DND-41 (cell line): ENCODE results near the gene CARTPT.

Experiments
- ATAC-seq: fragments of 200-7000 bp; cut with Tn5 transposase; 3 replicates; pipeline ENCODE4 v1.9.1; 2021; ENCODE audit warnings: low read depth; ENCODE audit not compliant: insufficient read depth
- DNase-seq: peaks from one replicate; pipeline ENCODE4 v3.0.0-alpha.2; 2020
- H2AFZ ChIP-seq: 2 replicates; pipeline ENCODE4 v1.6.0; 2012; ENCODE audit warnings: low read depth, low read length
- H3K27ac ChIP-seq: 2 replicates; pipeline ENCODE4 v1.5.1; 2012; ENCODE audit warnings: low read length, inconsistent platforms
- H3K27me3 ChIP-seq: fragments of 200-600 bp; sonication (generic); 2 replicates; pipeline ENCODE4 v1.6.0; 2012; ENCODE audit warnings: low read length, mild to moderate bottlenecking, inconsistent platforms; ENCODE audit not compliant: insufficient read depth, poor library complexity
- H3K36me3 ChIP-seq: 2 replicates; pipeline ENCODE4 v1.5.1; 2012; ENCODE audit warnings: low read length, inconsistent platforms; ENCODE audit not compliant: insufficient read depth
- H3K4me1 ChIP-seq: 2 replicates; pipeline ENCODE4 v1.5.1; 2012; ENCODE audit warnings: mild to moderate bottlenecking, low read length; ENCODE audit not compliant: insufficient read depth
- H3K4me2 ChIP-seq: 2 replicates; pipeline ENCODE4 v1.6.0; 2012; ENCODE audit warnings: mild to moderate bottlenecking, moderate library complexity, low read length, inconsistent platforms; ENCODE audit not compliant: insufficient read depth
- H3K4me3 ChIP-seq, 2 experiments: fragments of 200-600 bp in 1 of 2; shearing (Covaris generic) in 1 of 2; 2 replicates each; pipeline ENCODE4 v1.5.1; 2012 to 2016; ENCODE audit warnings: inconsistent platforms in 2 of 2, low read length in 2 of 2, mild to moderate bottlenecking in 2 of 2, low read depth in 1 of 2, moderate library complexity in 1 of 2
- H3K79me2 ChIP-seq: 2 replicates; pipeline ENCODE4 v1.6.0; 2012; ENCODE audit warnings: low read length, inconsistent platforms; ENCODE audit not compliant: insufficient read depth
- H3K9ac ChIP-seq: 2 replicates; pipeline ENCODE4 v1.6.0; 2012; ENCODE audit warnings: low read depth, mild to moderate bottlenecking, inconsistent platforms, low read length, moderate library complexity
- H3K9me3 ChIP-seq: 2 replicates; pipeline ENCODE4 v1.5.1; 2012; ENCODE audit warnings: low read length, moderate library complexity, mild to moderate bottlenecking, inconsistent platforms; ENCODE audit not compliant: insufficient read depth, severe bottlenecking
- H4K20me1 ChIP-seq: 2 replicates; pipeline ENCODE4 v1.6.0; 2012; ENCODE audit warnings: low read length; ENCODE audit not compliant: insufficient read depth
- CTCF ChIP-seq: IDR thresholded peaks from 2 replicates; pipeline ENCODE4 v1.5.1; 2012; ENCODE audit warnings: borderline replicate concordance, low read length, moderate library complexity, mild to moderate bottlenecking; ENCODE audit not compliant: poor library complexity, severe bottlenecking; ENCODE audit errors: extremely low read depth
- EZH2 ChIP-seq: IDR thresholded peaks from 3 replicates; pipeline ENCODE4 v1.6.1; 2012; ENCODE audit warnings: borderline replicate concordance, low read depth, mild to moderate bottlenecking, moderate library complexity, low read length, inconsistent platforms; ENCODE audit not compliant: severe bottlenecking

Gene CARTPT

GRCh38 chr5:71732011-71732410 lies 12.9 kb downstream of the CARTPT start:
- H3K27me3 ChIP-seq: peaks cover 3% of the 10 kb centered on the region
- H4K20me1 ChIP-seq: no peaks in the 10 kb centered on the region
- ATAC-seq (no peak), DNase-seq (no peak)
- no peaks in the 10 kb centered on the region for H3K36me3 ChIP-seq
- no peak overlapping the region for H3K4me3 ChIP-seq
- TF ChIP-seq EZH2 (no peak), CTCF (no peak)
- no peak overlapping the region for H3K27ac ChIP-seq
- no peaks in the 10 kb centered on the region for H3K4me1 ChIP-seq
- no peak overlapping the region for H2AFZ ChIP-seq
- H3K4me2 ChIP-seq: no peak overlapping the region
- H3K9ac ChIP-seq: no peak overlapping the region
- H3K9me3 ChIP-seq: no peaks in the 10 kb centered on the region
- no peaks in the 10 kb centered on the region for H3K79me2 ChIP-seq

GRCh38 chr5:71734141-71734540 lies 15.1 kb downstream of the CARTPT start:
- Histone ChIP-seq H3K36me3 (no peaks in the 10 kb centered on the region), H3K4me1 (no peaks in the 10 kb centered on the region), H3K27ac (no peak overlapping the region), H2AFZ (no peak overlapping the region), H3K79me2 (no peaks in the 10 kb centered on the region), H3K9me3 (no peaks in the 10 kb centered on the region), H3K4me2 (no peak overlapping the region), H3K9ac (no peak overlapping the region), H3K4me3 (no peak overlapping the region), H3K27me3 (peaks cover 3% of the 10 kb centered on the region), H4K20me1 (no peaks in the 10 kb centered on the region)
- TF ChIP-seq CTCF: no peak
- TF ChIP-seq EZH2: no peak
- ATAC-seq: no peak
- DNase-seq: no peak

GRCh38 chr5:71737931-71738539 lies 19.0 kb downstream of the CARTPT start:
- no peak for DNase-seq
- peaks cover 3% of the 10 kb centered on the region for H3K27me3 ChIP-seq
- no peaks in the 10 kb centered on the region for H3K36me3 ChIP-seq
- H3K4me3 ChIP-seq: no peak overlapping the region
- no peaks in the 10 kb centered on the region for H3K79me2 ChIP-seq
- no peak for ATAC-seq
- no peak overlapping the region for H3K4me2 ChIP-seq
- H2AFZ ChIP-seq: no peak overlapping the region
- no peaks in the 10 kb centered on the region for H3K9me3 ChIP-seq
- H4K20me1 ChIP-seq: no peaks in the 10 kb centered on the region
- H3K9ac ChIP-seq: no peak overlapping the region
- H3K4me1 ChIP-seq: no peaks in the 10 kb centered on the region
- H3K27ac ChIP-seq: no peak overlapping the region
- TF ChIP-seq CTCF (no peak), EZH2 (no peak)
